IMR-90 (cell line): Measurements from ENCODE around the gene PSMD1. TPM values are rescaled to one million over a fixed set of nuclear protein-coding genes. Genes with fewer than 3 reads are reported as not detected.

ENCODE experiments used
- ATAC-seq: fragments of 200-7000 bp; cut with Tn5 transposase; 2 replicates; pipeline ENCODE4 v1.9.1; 2020; ENCODE audit warnings: low read depth, mild to moderate bottlenecking, moderate library complexity
- BruUV-seq: library from RNA; stranded (reverse); fragments of 400-500 nt; replicated peaks from 2 replicates; lab custom pipeline; 2021; lab: Mats Ljungman, UMichigan
- CTCF ChIA-PET: fragments of 300-600 bp; formaldehyde crosslinking; extraction: SDS; loops from one replicate; lab custom pipeline; 2021; ENCODE audit warnings: antibody characterized with exemption; lab: Yijun Ruan, JAX
- POLR2A ChIA-PET: fragments of 300-600 bp; sonication (Branson Sonifier 250); formaldehyde crosslinking; loops from one replicate; lab custom pipeline; 2022; ENCODE audit warnings: antibody characterized with exemption; ENCODE audit not compliant: unreplicated experiment; lab: Charles Lee
- DNase-seq: peaks from one replicate; pipeline ENCODE4 v3.0.0; 2013
- H2AFZ ChIP-seq: replicated peaks from 2 replicates; pipeline ENCODE3; 2013; ENCODE audit warnings: low read length, mild to moderate bottlenecking; ENCODE audit not compliant: poor library complexity
- H2AK5ac ChIP-seq: 2 replicates; pipeline ENCODE4 v1.6.1; 2013; ENCODE audit warnings: low read depth, low read length, inconsistent platforms
- H2AK9ac ChIP-seq: replicated peaks from 2 replicates; pipeline ENCODE3; 2013; ENCODE audit warnings: mild to moderate bottlenecking, low read depth, low read length, moderate library complexity; ENCODE audit not compliant: poor library complexity
- H2BK120ac ChIP-seq: 2 replicates; pipeline ENCODE4 v1.6.1; 2013; ENCODE audit warnings: low read depth, low read length, inconsistent platforms
- H2BK15ac ChIP-seq: 3 replicates; pipeline ENCODE4 v1.6.1; 2013; ENCODE audit warnings: low read depth, low read length, inconsistent platforms
- H2BK20ac ChIP-seq: 2 replicates; pipeline ENCODE4 v1.6.1; 2013; ENCODE audit warnings: low read depth, mild to moderate bottlenecking, inconsistent platforms, low read length, moderate library complexity
- H2BK5ac ChIP-seq: 2 replicates; pipeline ENCODE4 v1.6.1; 2013; ENCODE audit warnings: mild to moderate bottlenecking, low read depth, low read length, inconsistent platforms; ENCODE audit not compliant: poor library complexity, severe bottlenecking
- H3K14ac ChIP-seq: replicated peaks from 2 replicates; pipeline ENCODE4 v1.6.1; 2013; ENCODE audit warnings: low read depth, low read length, inconsistent platforms
- H3K18ac ChIP-seq: 2 replicates; pipeline ENCODE4 v1.6.1; 2013; ENCODE audit warnings: low read depth, low read length, control low read depth
- H3K23ac ChIP-seq: 2 replicates; pipeline ENCODE4 v1.6.1; 2013; ENCODE audit warnings: low read depth, low read length, inconsistent platforms
- H3K27ac ChIP-seq: 2 replicates; pipeline ENCODE4 v1.5.1; 2013; ENCODE audit warnings: mild to moderate bottlenecking, control low read depth, low read length; ENCODE audit not compliant: insufficient read depth
- H3K27me3 ChIP-seq: 2 replicates; pipeline ENCODE4 v1.6.1; 2013; ENCODE audit warnings: low read length; ENCODE audit not compliant: control insufficient read depth, insufficient read depth
- H3K36me3 ChIP-seq: 2 replicates; pipeline ENCODE4 v1.6.1; 2013; ENCODE audit warnings: low read length, mixed read lengths; ENCODE audit not compliant: control insufficient read depth, insufficient read depth
- H3K4ac ChIP-seq: 2 replicates; pipeline ENCODE4 v1.6.1; 2013; ENCODE audit warnings: low read depth, low read length, inconsistent platforms
- H3K4me1 ChIP-seq: 2 replicates; pipeline ENCODE4 v1.6.1; 2013; ENCODE audit warnings: low read length, mixed read lengths; ENCODE audit not compliant: control insufficient read depth, insufficient read depth
- H3K4me2 ChIP-seq: 2 replicates; pipeline ENCODE4 v1.6.1; 2013; ENCODE audit warnings: low read depth, mild to moderate bottlenecking, control low read depth, low read length, moderate library complexity
- H3K4me3 ChIP-seq: 2 replicates; pipeline ENCODE4 v1.5.1; 2013; ENCODE audit warnings: low read depth, mild to moderate bottlenecking, control low read depth, low read length, moderate library complexity; ENCODE audit not compliant: insufficient read depth
- H3K56ac ChIP-seq: 2 replicates; pipeline ENCODE4 v1.6.1; 2013; ENCODE audit warnings: low read length, inconsistent platforms; ENCODE audit not compliant: insufficient read depth; ENCODE audit errors: extremely low read depth
- H3K79me1 ChIP-seq, 2 experiments: 2 replicates each; pipeline ENCODE4 v1.6.1; 2013; ENCODE audit warnings: low read length in 2 of 2, inconsistent platforms in 1 of 2, low read depth in 1 of 2
- H3K9ac ChIP-seq: 2 replicates; pipeline ENCODE4 v1.6.1; 2013; ENCODE audit warnings: low read depth, low read length, control low read depth
- H3K9me1 ChIP-seq: 2 replicates; pipeline ENCODE4 v1.6.1; 2013; ENCODE audit warnings: low read length, inconsistent platforms; ENCODE audit not compliant: insufficient read depth
- H3K9me3 ChIP-seq: 2 replicates; pipeline ENCODE4 v1.6.1; 2013; ENCODE audit warnings: low read length; ENCODE audit not compliant: control insufficient read depth, insufficient read depth
- H4K20me1 ChIP-seq: 2 replicates; pipeline ENCODE4 v1.6.1; 2013; ENCODE audit warnings: low read length, inconsistent platforms; ENCODE audit not compliant: insufficient read depth
- H4K5ac ChIP-seq: 2 replicates; pipeline ENCODE4 v1.6.1; 2013; ENCODE audit warnings: mild to moderate bottlenecking, low read depth, low read length, control low read depth
- H4K8ac ChIP-seq, 2 experiments: 2 replicates each; pipeline ENCODE4 v1.6.1; 2013; ENCODE audit warnings: low read depth in 2 of 2, low read length in 2 of 2, control low read depth in 1 of 2, inconsistent platforms in 1 of 2
- H4K91ac ChIP-seq: 2 replicates; pipeline ENCODE4 v1.6.1; 2013; ENCODE audit warnings: low read depth, low read length, inconsistent platforms; ENCODE audit not compliant: insufficient read depth
- MAFK ChIP-seq: IDR thresholded peaks from 2 replicates; pipeline ENCODE4 v1.6.1; 2012; ENCODE audit warnings: low read depth, low read length, improper control_type of control experiment
- MAZ ChIP-seq: IDR thresholded peaks from 2 replicates; pipeline ENCODE4 v1.6.1; 2012; ENCODE audit warnings: low read depth, mild to moderate bottlenecking, low read length, improper control_type of control experiment, moderate library complexity, borderline replicate concordance
- MXI1 ChIP-seq: IDR thresholded peaks from 2 replicates; pipeline ENCODE4 v1.6.1; 2012; ENCODE audit warnings: low read depth, mild to moderate bottlenecking, low read length, moderate library complexity, borderline replicate concordance
- RAD21 ChIP-seq: IDR thresholded peaks from 2 replicates; pipeline ENCODE4 v1.6.1; 2012; ENCODE audit warnings: low read length, improper control_type of control experiment
- WGBS, 2 experiments: methylation state at CpG; one replicate each; pipeline versions ENCODE4 v1.1.5 to v1.1.7; 2013; ENCODE audit warnings: missing lambda C conversion rate in 2 of 2; ENCODE audit not compliant: insufficient read length in 1 of 2; ENCODE audit errors: extremely low coverage in 2 of 2; 5-methylcytosine and 5-hydroxymethylcytosine counted together
- dilution Hi-C: fragments of 300-500 bp; cut with HindIII; formaldehyde crosslinking; loops from one replicate; pipeline ENCODE4 v1.14.3; 2018; ENCODE audit warnings: low sequenced_read_pairs; ENCODE audit not compliant: unreplicated experiment
- in situ Hi-C: fragments of 300-500 bp; cut with MboI; formaldehyde crosslinking; loops from 3 replicates; pipeline ENCODE4 v1.14.3; 2019; ENCODE audit warnings: low sequenced_read_pairs, inconsistent platforms, mixed read lengths
- intact Hi-C: fragments of 100-400 bp; cut with micrococcal nuclease; formaldehyde crosslinking; loops from 2 replicates; pipeline ENCODE4 v1.10.0; 2022
- polyA plus RNA-seq, 3 experiments: library from polyadenylated mRNA; depleted of rRNA; stranded (reverse); fragments of >200 nt; gene quantifications; 2 replicates each; pipeline ENCODE4 v1.2.3, GENCODE V29; 2012; ENCODE audit warnings: low replicate concordance in 1 of 3
- total RNA-seq: library from RNA; depleted of rRNA; stranded (reverse); fragments of >200 nt; gene quantifications from 2 replicates; pipeline ENCODE4 v1.2.3, GENCODE V29; 2012

PSMD1 gene
- total and polyA plus RNA-seq, 2 of the 4 experiments (the other 2 are of a cell fraction), result 89.8 to 181 TPM

GRCh38 chr2:231037202-231037730 is 19.4 kb upstream of the PSMD1 start, which contains the start of gene C2orf72:
TSS of gene C2orf72 (plus strand) at chr2:231037523. CDS start at chr2:231037566, 43 bp downstream.
- ATAC-seq, result peak; percentile 70
- POLR2A ChIA-PET, result no interaction called here
- Histone ChIP-seq H2BK5ac (no peak within 1 kb of the TSS), H2AK9ac (no peak within 1 kb of the TSS), H2BK15ac (no peak within 1 kb of the TSS), H3K4me3 (peak within 1 kb of the TSS; percentile 38), H3K9me1 (no peaks in the 10 kb centered on the region; the same call in 1 of the 2 replicates), H2BK120ac (no peak within 1 kb of the TSS), H3K18ac (no peak within 1 kb of the TSS), H3K4me1 (no peaks in the 10 kb centered on the region), H3K4ac (no peak within 1 kb of the TSS), H3K36me3 (no peaks in the 10 kb centered on the region), H2BK20ac (no peak within 1 kb of the TSS), H4K20me1 (no peaks in the 10 kb centered on the region), H3K4me2 (peak within 1 kb of the TSS; percentile 70), H4K5ac (no peak within 1 kb of the TSS), H3K27me3 (peaks cover 73% of the 10 kb centered on the region), H3K23ac (no peak within 1 kb of the TSS), H4K91ac (no peak within 1 kb of the TSS), H3K9ac (no peak within 1 kb of the TSS), H2AK5ac (no peak within 1 kb of the TSS), H3K79me1 (no peaks in the 10 kb centered on the region), H2AFZ (peak within 1 kb of the TSS; percentile 76), H4K8ac (no peak within 1 kb of the TSS), H3K14ac (no peak within 1 kb of the TSS), H3K27ac (no peak within 1 kb of the TSS), H3K56ac (no peak within 1 kb of the TSS), H3K9me3 (peaks cover 3% of the 10 kb centered on the region; the same call in 1 of the 2 replicates)
- CTCF ChIA-PET, result no interaction called here
- TF ChIP-seq MAFK (no peak), RAD21 (no peak), MAZ (no peak), MXI1 (no peak)
- DNase-seq, result no peak
- dilution Hi-C loops, result no loop called here
- intact Hi-C loops, result no loop called here
- no TSS peak for BruUV-seq
- 0% methylated on average over 7 of the region's 61 CpGs; no CpG with 5 or more reads in 1 of the 2 experiments for WGBS, 2 experiments
- in situ Hi-C loops, result no loop called here
